GM11168 (cell line): Measurements from ENCODE around the gene ACOXL.

Experiments
- in situ Hi-C: fragments of 300-500 bp; cut with MboI; formaldehyde crosslinking; loops from one replicate; pipeline ENCODE4 v1.12.0; 2022; ENCODE audit warnings: low sequenced_read_pairs; ENCODE audit not compliant: unreplicated experiment

ACOXL gene

DNA sequence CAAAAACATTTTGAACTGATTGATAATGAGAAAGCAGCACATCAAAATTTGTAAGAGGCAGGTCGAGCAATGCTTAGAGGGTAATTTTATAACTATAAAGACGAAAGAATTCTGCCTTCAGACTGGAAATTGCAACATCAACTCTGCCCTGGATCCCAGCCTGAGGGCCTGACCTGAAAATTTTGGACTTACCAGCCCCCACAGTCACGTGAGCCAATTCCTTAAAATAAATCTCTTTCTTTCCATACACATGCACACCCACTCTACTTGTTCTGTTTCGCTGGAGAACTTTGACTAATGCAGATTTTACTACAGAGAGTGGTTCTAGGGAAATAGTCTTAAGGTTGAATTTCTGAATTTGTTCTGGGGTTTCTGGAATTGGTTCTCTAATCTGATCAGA, 14.6 kb upstream of the ACOXL start:
- in situ Hi-C loops, result no loop called here

- in situ Hi-C loops, result no loop called here
These were observed 14.0 kb upstream of the ACOXL start for GRCh38 chr2:110718382-110718781.

DNA sequence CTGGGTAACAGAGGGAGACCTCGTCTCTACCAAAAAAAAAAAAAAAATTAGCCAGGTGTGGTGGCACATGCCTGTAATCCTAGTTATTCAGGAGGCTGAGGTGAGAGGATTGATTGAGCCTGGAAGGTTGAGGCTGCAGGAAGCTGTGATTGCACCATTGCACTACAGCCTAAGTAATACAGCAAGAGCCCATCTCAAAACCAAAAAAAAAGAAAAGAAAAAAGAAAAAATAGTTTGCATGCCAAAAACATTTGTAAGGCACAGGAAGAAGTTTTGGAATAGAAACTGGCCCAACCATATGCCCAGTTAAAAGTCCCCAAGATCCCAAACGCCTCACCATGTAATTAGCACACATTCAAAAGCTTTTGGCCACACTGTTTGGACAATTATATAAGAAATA, 13.4 kb upstream of the ACOXL start:
- in situ Hi-C loops, result no loop called here

DNA sequence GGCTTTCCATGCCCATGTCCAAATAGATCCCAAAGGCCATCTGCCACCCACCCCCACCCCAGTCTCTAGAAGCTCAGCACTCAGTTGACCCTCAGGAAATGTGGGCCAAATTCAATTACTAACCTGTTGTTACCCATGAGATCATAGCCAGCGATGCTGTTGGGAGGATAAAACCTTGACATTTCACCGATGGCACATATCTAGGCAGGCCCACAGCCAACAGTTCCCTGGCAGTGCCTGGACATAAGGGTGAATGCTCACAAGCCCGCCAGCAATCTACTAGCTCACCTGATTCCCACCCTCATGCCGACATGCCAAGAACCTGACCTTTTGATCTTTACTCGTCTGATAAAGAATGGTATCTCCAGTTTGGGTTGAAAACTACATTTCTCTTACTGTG, 11.8 kb upstream of the ACOXL start:
- in situ Hi-C loops, result no loop called here

DNA sequence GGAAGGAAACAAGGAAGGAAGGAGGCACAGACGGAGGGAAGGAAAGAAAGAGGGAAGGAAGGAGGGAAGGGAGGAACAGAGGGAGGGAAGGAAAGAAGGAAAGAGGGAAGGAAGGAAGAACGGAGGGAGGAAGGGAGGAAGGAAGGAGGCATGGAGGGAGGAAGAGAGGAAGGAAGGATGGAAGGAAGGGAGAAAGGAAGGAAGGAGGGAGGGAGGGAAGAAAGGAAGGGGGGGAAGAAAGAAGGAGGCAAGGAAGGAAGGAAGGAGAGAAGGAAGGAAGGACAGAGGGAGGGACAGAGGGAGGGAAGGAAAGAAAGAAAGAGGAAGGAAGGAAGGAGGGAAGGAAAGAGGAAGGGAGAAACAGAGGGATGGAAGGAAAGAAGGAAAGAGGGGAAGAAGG, 7.6 kb upstream of the ACOXL start:
- in situ Hi-C loops, result no loop called here

DNA sequence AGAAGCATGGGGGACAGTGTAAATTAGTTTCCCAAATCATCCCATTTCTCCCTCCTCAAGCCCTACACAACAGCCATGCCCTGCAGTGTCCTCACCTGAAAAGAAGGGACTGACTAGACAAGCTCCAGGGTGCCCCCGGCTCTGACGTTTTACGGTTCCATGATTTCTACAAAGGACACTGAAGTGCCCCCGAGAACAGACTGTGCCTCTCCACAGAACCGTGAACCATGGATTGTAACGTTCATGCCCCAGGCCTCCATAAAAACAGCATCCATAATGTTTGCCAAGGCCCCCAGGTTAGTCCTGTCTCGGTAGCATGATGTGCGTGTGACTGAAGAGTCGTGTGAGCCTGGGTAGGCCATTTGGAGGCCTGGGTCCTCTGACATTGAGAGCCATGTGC, 7.0 kb upstream of the ACOXL start:
- in situ Hi-C loops, result no loop called here

DNA sequence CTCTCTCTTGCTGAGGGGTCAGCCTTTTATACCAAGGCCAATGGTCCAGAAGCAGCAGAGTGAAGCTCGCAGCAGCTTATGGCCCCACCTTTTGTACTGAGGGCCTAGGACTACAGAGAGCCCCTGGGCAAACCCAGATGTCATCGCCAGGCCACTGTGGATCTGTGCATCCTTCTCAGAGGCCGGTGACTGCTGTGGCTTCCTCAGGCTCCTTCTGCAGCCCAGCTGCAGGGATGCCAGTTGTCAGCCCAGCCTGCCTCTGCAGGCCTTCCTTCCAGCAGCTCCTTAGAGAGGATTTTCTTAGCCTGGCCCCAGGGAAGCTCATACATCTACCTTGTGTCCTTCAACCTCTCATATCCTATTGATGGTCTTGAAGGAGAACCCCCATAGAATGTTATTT, 6.5 kb upstream of the ACOXL start:
- in situ Hi-C loops, result no loop called here

- in situ Hi-C loops, result no loop called here
These were observed 6.1 kb upstream of the ACOXL start for GRCh38 chr2:110726285-110726684.

DNA sequence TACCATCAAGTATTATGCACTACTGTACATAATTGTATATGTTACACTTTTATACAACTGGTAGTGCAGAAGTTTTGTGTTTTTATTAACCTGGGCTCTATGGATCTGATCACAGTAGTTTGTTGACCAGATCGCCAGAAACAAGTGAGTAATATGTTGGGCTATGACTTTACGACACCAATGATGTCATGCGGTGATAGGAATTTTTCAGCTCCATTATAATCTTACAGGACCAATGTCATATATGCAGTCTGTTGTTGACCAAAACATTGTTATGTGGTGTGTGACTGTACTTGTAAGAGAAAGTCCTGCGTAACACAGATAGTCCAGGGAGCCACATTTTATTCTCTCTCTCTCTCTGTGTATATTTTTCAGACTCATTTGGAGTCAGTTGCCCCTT, 4.5 kb upstream of the ACOXL start:
- in situ Hi-C loops, result no loop called here

DNA sequence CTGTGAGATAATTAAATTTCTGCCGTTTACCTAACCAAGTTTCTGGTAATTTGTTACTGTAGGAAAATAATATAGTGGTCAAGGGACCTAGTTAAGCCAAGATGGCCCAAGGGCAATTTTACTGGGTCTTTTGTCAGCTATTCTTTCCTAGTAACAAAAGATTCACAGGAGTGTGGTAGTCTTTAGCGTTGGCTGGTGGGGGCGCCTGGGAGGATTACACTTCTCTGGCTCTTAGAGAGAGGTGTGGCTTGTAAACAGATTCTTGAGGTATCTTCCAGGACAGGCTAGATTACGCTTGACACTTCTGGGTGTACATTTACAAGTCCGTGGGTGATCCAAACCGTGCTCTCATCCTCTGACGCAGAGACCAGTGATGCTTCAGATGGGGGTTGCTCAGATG, 3.3 kb upstream of the ACOXL start:
- in situ Hi-C loops, result no loop called here

- in situ Hi-C loops, result no loop called here
These were observed 1.3 kb upstream of the ACOXL start for GRCh38 chr2:110731064-110731463.

GRCh38 chr2:110735366-110735765, 3.0 kb downstream of the ACOXL start:
- in situ Hi-C loops, result no loop called here

- in situ Hi-C loops, result no loop called here
These were observed 5.4 kb downstream of the ACOXL start for GRCh38 chr2:110737783-110738182.

DNA sequence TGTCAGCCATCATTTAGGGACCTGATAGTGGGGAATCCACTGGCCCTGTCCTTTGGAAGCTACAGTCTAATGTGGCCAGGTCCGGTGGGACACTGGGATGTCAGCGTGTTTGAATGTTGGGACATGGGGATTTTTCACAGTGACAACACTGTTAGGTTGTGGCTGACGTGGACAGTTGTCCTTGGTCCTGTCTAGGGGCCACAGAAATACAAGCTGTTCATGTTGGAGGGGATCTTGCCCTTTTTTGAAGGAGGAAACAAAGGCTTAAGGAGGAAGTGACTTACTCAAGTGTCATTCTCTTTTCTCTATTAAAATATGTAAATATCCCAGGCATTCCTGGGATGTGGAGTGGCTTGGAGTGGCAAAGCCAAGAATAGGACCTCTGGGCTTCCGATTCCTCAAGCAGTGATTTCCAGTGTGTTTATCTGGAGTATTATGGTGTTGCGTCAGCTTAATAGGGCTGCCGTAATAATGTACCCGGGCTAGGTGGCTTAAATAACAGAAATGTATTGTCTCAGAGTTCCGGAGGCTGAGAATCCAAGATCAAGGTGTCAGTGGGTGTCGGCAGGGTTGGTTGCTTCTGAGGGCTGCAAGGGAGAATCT, 8.5 kb downstream of the ACOXL start:
- in situ Hi-C loops, result loop anchor here (5.0 kb wide), 1 partner anchor 49 kb away; no protein-coding TSS in a partner anchor

GRCh38 chr2:110741491-110741980, 9.2 kb downstream of the ACOXL start:
- in situ Hi-C loops, result loop anchor here (5.0 kb wide), 1 partner anchor 49 kb away; no protein-coding TSS in a partner anchor

- in situ Hi-C loops, result loop anchor here (5.0 kb wide), 1 partner anchor 50 kb away; no protein-coding TSS in a partner anchor
These were observed 10.0 kb downstream of the ACOXL start for GRCh38 chr2:110742412-110742811.

DNA sequence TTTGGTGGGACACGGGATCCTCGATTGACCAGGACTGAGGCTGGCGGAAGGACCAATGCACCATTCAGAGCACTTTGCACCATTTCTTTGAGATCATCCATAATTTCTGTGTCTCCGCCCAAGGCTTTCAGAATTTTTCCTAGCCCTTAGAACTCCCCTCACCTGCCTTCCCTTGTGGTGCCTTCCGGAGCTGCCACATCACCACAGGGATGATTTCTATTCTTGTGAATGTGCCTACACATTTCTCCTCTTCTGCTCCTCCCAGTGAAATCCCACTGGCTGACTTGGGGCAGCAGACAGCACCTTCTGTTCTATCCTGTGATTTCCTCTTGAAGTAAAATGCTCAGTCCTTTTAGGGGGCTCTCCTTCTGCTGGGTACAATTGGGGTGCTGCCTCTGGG, 11.2 kb downstream of the ACOXL start:
- in situ Hi-C loops, result loop anchor here (5.0 kb wide), 1 partner anchor 51 kb away; no protein-coding TSS in a partner anchor

- in situ Hi-C loops, result loop anchor here (5.0 kb wide), 1 partner anchor 52 kb away; no protein-coding TSS in a partner anchor
These were observed 12.1 kb downstream of the ACOXL start for GRCh38 chr2:110744429-110744828.

- in situ Hi-C loops, result no loop called here
These were observed 12.7 kb downstream of the ACOXL start for GRCh38 chr2:110745048-110745447.

- in situ Hi-C loops, result no loop called here
These were observed 14.5 kb downstream of the ACOXL start for GRCh38 chr2:110746586-110747521.
